HK-2 (cell line): ENCODE measurements around the gene ADGRV1.
"Not testable (repeated sequence)": the region's sequence is repeated elsewhere in the genome, so short reads cannot be mapped to it uniquely, and the experiment has no call there.

Source experiments
- DNase-seq: peaks from one replicate; pipeline ENCODE4 v3.0.0-alpha.2; 2018; ENCODE audit not compliant: unreplicated experiment

ADGRV1 gene

GRCh38 chr5:90809311-90810056 is 250.9 kb downstream of the ADGRV1 start:
- no peak for DNase-seq

GRCh38 chr5:90810211-90810610 is 251.6 kb downstream of the ADGRV1 start:
- no peak for DNase-seq

- DNase-seq, result no peak
These were observed 254.8 kb downstream of the ADGRV1 start for GRCh38 chr5:90813392-90813791.

- DNase-seq, result not testable (repeated sequence)
These were observed 263.5 kb downstream of the ADGRV1 start for GRCh38 chr5:90822062-90822461.

GRCh38 chr5:90824436-90824835 is 265.8 kb downstream of the ADGRV1 start:
- DNase-seq, result no peak

- DNase-seq, result no peak
These were observed 271.5 kb downstream of the ADGRV1 start for GRCh38 chr5:90830058-90830457.

- no peak for DNase-seq
These were observed 275.2 kb downstream of the ADGRV1 start for GRCh38 chr5:90833753-90834152.

- no peak for DNase-seq
These were observed 276.1 kb downstream of the ADGRV1 start for GRCh38 chr5:90834711-90835110.

GRCh38 chr5:90843443-90843842 is 284.8 kb downstream of the ADGRV1 start:
- DNase-seq, result no peak

- DNase-seq, result no peak
These were observed 286.3 kb downstream of the ADGRV1 start for GRCh38 chr5:90844931-90845330.

GRCh38 chr5:90845723-90846554 is 287.3 kb downstream of the ADGRV1 start:
- DNase-seq, result no peak

GRCh38 chr5:90847606-90848005 is 289.0 kb downstream of the ADGRV1 start:
- DNase-seq, result not testable (repeated sequence)

GRCh38 chr5:90849939-90850338 is 291.3 kb downstream of the ADGRV1 start:
- DNase-seq, result no peak

GRCh38 chr5:90852531-90852930 is 293.9 kb downstream of the ADGRV1 start:
- DNase-seq, result no peak

- DNase-seq, result no peak
These were observed 295.2 kb downstream of the ADGRV1 start for GRCh38 chr5:90853750-90854149.

GRCh38 chr5:90854169-90854568 is 295.6 kb downstream of the ADGRV1 start:
- DNase-seq, result no peak

- no peak for DNase-seq
These were observed 296.9 kb downstream of the ADGRV1 start for GRCh38 chr5:90855296-90856010.

- no peak for DNase-seq
These were observed 303.4 kb downstream of the ADGRV1 start for GRCh38 chr5:90861843-90862586.

- DNase-seq, result no peak
These were observed 306.6 kb downstream of the ADGRV1 start for GRCh38 chr5:90865180-90865579.

GRCh38 chr5:90866333-90866732 is 307.7 kb downstream of the ADGRV1 start:
- no peak for DNase-seq

- no peak for DNase-seq
These were observed 308.5 kb downstream of the ADGRV1 start for GRCh38 chr5:90866915-90867731.
